ENCODE measurements around the gene NR1H2.

GRCh38 chr19:50381881-50382729 lies 5.8 kb downstream of the NR1H2 start:
- no peak for TF ChIP-seq POLR2A (IDR thresholded peaks at IDR 0.05)
- no peak for TF ChIP-seq CTCF (IDR thresholded peaks at IDR 0.05)
